Osteoblast (primary cell): Measurements from ENCODE around the gene GJA5. TPM values are rescaled to one million over a fixed set of nuclear protein-coding genes. Genes with fewer than 3 reads are reported as not detected.

Experiments used
- DNase-seq: peaks from one replicate; pipeline ENCODE4 v3.0.0; 2011; ENCODE audit warnings: low spot score, mixed read lengths; ENCODE audit not compliant: insufficient read length; ENCODE audit errors: missing footprints
- H2AFZ ChIP-seq: 2 replicates; pipeline ENCODE4 v1.6.0; 2011; ENCODE audit warnings: mild to moderate bottlenecking, low read length
- H3K27ac ChIP-seq: 2 replicates; pipeline ENCODE4 v1.5.1; 2011; ENCODE audit warnings: mild to moderate bottlenecking, low read depth, low read length, moderate library complexity
- H3K27me3 ChIP-seq: 2 replicates; pipeline ENCODE4 v1.6.0; 2012; ENCODE audit warnings: mild to moderate bottlenecking, control low read depth, inconsistent platforms, low read length, moderate library complexity; ENCODE audit not compliant: insufficient read depth
- H3K36me3 ChIP-seq: 2 replicates; pipeline ENCODE4 v1.5.1; 2011; ENCODE audit warnings: mild to moderate bottlenecking, low read length, control low read depth, moderate library complexity; ENCODE audit not compliant: insufficient read depth
- H3K4me1 ChIP-seq: 2 replicates; pipeline ENCODE4 v1.5.1; 2011; ENCODE audit warnings: mild to moderate bottlenecking, low read length, control low read depth, moderate library complexity; ENCODE audit not compliant: insufficient read depth
- H3K4me2 ChIP-seq: 2 replicates; pipeline ENCODE4 v1.6.0; 2011; ENCODE audit warnings: mild to moderate bottlenecking, low read length; ENCODE audit not compliant: insufficient read depth
- H3K4me3 ChIP-seq: fragments of 200-600 bp; sonication (generic); 3 replicates; pipeline ENCODE4 v1.5.1; 2012; ENCODE audit warnings: mild to moderate bottlenecking, low read length, inconsistent platforms; ENCODE audit not compliant: insufficient read depth
- H3K79me2 ChIP-seq: 2 replicates; pipeline ENCODE4 v1.6.0; 2012; ENCODE audit warnings: mild to moderate bottlenecking, low read length, control low read depth, inconsistent platforms; ENCODE audit not compliant: insufficient read depth
- H3K9me3 ChIP-seq: 2 replicates; pipeline ENCODE4 v1.5.1; 2011; ENCODE audit warnings: low read depth, low read length, control low read depth
- H4K20me1 ChIP-seq: 2 replicates; pipeline ENCODE4 v1.6.0; 2012; ENCODE audit warnings: mild to moderate bottlenecking, low read length, control low read depth; ENCODE audit not compliant: insufficient read depth
- CTCF ChIP-seq: IDR thresholded peaks from 2 replicates; pipeline ENCODE4 v1.5.1; 2011; ENCODE audit warnings: mild to moderate bottlenecking, low read depth, low read length, moderate library complexity; ENCODE audit errors: extremely low read depth
- total RNA-seq: library from RNA; depleted of rRNA; stranded (reverse); fragments of >200 nt; gene quantifications from 2 replicates; pipeline ENCODE4 v1.2.3, GENCODE V29; 2012

Gene GJA5
- total RNA-seq, 1 donor = not detected

- H3K27ac ChIP-seq = no peak overlapping the region
- no peaks in the 10 kb centered on the region for H3K9me3 ChIP-seq
- no peak overlapping the region for H3K4me2 ChIP-seq
- no peak overlapping the region for H2AFZ ChIP-seq
- H4K20me1 ChIP-seq = no peaks in the 10 kb centered on the region
- H3K27me3 ChIP-seq = peaks cover 4% of the 10 kb centered on the region
- no peaks in the 10 kb centered on the region for H3K4me1 ChIP-seq
- DNase-seq = no peak
- H3K4me3 ChIP-seq = no peak overlapping the region
- no peak for TF ChIP-seq CTCF
- H3K79me2 ChIP-seq = no peaks in the 10 kb centered on the region
- H3K36me3 ChIP-seq = no peaks in the 10 kb centered on the region
Measured at GRCh38 chr1:147757015-147757990, 3.1 kb downstream of the GJA5 start.

- no peak for DNase-seq
- no peaks in the 10 kb centered on the region for H3K4me1 ChIP-seq
- peaks cover 4% of the 10 kb centered on the region for H3K27me3 ChIP-seq
- no peaks in the 10 kb centered on the region for H3K79me2 ChIP-seq
- no peak overlapping the region for H2AFZ ChIP-seq
- H3K9me3 ChIP-seq = no peaks in the 10 kb centered on the region
- TF ChIP-seq CTCF = no peak
- H4K20me1 ChIP-seq = no peaks in the 10 kb centered on the region
- H3K36me3 ChIP-seq = no peaks in the 10 kb centered on the region
- no peak overlapping the region for H3K4me2 ChIP-seq
- no peak overlapping the region for H3K4me3 ChIP-seq
- H3K27ac ChIP-seq = no peak overlapping the region
Measured at GRCh38 chr1:147756341-147756740, 4.1 kb downstream of the GJA5 start.

- Histone ChIP-seq H3K9me3 (no peaks in the 10 kb centered on the region), H4K20me1 (no peaks in the 10 kb centered on the region), H3K27ac (no peak overlapping the region), H3K36me3 (no peaks in the 10 kb centered on the region), H3K79me2 (no peaks in the 10 kb centered on the region), H3K4me2 (no peak overlapping the region), H3K4me3 (no peak overlapping the region), H3K4me1 (no peaks in the 10 kb centered on the region), H3K27me3 (peaks cover 4% of the 10 kb centered on the region), H2AFZ (no peak overlapping the region)
- TF ChIP-seq CTCF = no peak
- no peak for DNase-seq
Measured at GRCh38 chr1:147754661-147755060, 5.7 kb downstream of the GJA5 start.

GRCh38 chr1:147753081-147753480 is 7.3 kb downstream of the GJA5 start:
- H4K20me1 ChIP-seq = no peaks in the 10 kb centered on the region
- no peak for DNase-seq
- no peak overlapping the region for H2AFZ ChIP-seq
- no peaks in the 10 kb centered on the region for H3K4me1 ChIP-seq
- H3K27ac ChIP-seq = no peak overlapping the region
- no peak for TF ChIP-seq CTCF
- no peaks in the 10 kb centered on the region for H3K9me3 ChIP-seq
- H3K36me3 ChIP-seq = no peaks in the 10 kb centered on the region
- no peak overlapping the region for H3K4me2 ChIP-seq
- no peaks in the 10 kb centered on the region for H3K79me2 ChIP-seq
- no peak overlapping the region for H3K4me3 ChIP-seq
- no peaks in the 10 kb centered on the region for H3K27me3 ChIP-seq
